GM18520 (cell line): Measurements from ENCODE around the gene PLIN5.
"Not testable (repeated sequence)": the region's sequence is repeated elsewhere in the genome, so short reads cannot be mapped to it uniquely, and the experiment has no call there.

Experiments used
- ATAC-seq: cut with Tn5 transposase; IDR thresholded peaks from one replicate; pipeline ENCODE4 v1.9.1; 2021; ENCODE audit not compliant: unreplicated experiment

PLIN5 gene

DNA sequence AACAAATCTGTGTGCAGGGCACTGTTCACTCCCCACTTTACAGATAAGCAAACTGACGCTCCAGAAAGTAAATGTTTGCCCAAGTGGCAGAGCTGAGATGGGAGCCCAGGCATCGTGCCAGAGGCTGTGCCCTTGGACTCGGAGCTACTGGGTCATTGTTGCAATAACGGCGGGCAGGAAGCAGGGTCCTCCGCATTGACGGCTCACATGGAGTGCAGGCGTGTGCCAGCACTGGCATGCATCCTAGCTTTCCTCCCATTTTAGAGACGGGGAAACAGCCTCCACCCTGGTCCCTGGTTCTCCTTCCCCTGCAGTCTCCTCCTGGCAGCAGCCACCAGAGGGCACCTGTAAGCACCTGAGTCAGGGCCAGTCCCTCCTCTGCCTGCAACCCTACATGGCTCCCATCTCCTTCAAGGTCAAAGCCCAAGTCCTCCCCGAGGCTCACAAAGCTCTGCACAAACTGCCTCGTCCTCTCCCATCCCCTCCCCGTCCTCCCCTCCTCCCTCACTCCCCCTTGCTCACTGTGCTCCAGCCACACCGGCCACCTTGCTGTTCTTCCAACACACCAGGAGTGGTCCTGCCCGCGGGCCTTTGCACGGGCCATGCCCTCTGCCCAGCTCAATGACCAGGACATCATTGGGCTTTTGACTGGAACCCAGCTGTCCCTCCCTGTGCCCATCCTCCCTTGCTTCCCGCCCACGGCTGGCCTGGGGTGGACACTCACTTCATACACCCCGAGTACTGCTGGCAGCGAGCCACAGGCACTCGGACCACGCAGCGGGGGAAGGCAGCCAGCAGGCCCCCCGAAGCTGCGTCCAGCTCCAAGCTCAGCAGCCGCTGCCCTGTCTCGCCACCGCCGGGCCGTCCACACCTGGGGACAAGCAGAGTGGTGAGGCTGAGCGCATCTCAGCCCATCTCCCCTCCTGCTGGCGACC is 12.5 kb upstream of the PLIN5 start:
- no peak for ATAC-seq

GRCh38 chr19:4543842-4544647 is 9.0 kb upstream of the PLIN5 start:
- no peak for ATAC-seq

DNA sequence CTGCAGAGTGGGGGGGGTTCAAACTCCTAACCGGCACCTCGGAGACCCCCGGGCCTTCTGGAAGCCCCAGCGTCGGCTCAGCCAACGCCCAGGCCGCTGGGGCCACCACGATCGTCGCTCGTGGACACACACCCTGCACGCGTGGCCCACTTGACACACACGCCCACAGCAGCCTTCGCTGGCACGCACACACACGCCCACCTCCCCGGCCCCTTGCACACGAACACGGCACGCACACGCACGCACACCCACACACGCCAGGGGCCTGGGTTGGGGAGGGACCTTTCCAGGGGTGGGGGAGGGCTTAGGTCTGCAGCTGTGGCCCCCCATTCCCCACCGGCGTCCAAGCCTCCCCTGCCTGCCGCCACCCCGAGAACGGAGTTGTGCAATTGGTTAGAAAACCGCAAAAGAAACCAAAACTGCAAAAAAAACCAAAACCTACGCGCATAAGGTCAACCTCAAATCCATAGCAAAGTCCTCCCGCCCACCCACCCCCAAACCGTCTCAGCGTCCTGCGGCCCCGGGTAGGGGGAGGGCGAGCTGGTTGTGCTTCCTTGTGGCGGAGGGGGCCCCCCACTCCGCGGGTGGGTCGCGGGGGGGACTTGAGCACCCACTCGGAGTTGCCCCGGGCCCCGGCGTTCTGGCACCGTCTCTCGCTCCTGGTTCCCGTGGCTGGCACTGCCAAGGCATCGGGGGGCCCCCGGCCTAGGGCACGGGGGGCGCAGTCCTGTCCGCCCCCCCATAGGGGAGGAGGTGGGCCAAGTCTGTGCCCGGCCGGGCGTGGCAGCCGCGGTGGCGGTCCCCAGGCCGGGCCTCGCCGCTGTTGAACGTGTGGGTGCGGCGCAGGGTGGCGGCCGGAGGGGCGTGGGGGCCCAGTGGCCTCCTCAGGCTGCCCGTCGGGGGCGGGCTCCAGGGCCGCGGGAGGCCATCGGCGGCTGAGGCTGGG is 8.1 kb upstream of the PLIN5 start:
- no peak for ATAC-seq

GRCh38 chr19:4541806-4542145 is 6.8 kb upstream of the PLIN5 start:
- not testable (repeated sequence) for ATAC-seq

DNA sequence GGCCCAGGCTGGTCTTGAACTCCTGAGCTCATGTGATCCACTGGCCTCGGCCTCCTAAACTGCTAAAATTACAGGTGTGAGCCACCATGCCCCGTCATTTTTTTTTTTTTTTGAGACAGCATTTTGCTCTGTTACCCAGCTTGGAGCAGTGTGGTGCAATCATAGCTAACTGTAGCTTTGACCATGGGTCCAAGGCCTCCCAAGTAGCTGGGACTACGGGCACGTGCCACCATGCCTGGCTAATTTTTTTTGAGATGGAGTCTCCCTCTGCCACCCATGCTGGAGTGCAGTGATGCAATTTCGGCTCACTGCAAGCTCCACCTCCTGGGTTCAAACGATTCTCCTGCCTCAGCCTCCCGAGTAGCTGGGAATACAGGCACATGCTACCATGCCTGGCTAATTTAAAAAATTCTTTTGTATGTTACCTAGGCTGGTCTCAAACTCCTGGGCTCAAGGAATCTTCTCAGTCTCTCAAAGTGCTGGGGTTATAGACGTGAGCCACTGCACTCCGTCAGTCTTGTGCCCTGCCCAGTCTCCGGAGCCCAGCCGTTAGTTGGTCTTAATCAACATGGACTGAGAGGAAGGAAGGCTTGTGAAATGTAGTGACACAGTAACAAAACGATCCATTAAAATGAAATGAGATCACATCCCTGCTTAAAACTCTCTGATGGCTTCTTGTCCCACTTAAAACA is 6.2 kb upstream of the PLIN5 start:
- ATAC-seq, result no peak

- no peak for ATAC-seq
Observed at GRCh38 chr19:4539693-4540581, 4.9 kb upstream of the PLIN5 start, which contains the start of gene LRG1. Gene LRG1, minus strand, starts transcription at chr19:4540036. Its CDS starts 23 bp downstream, at chr19:4540013.

- no peak for ATAC-seq
Observed at GRCh38 chr19:4539169-4539692, 4.2 kb upstream of the PLIN5 start.

DNA sequence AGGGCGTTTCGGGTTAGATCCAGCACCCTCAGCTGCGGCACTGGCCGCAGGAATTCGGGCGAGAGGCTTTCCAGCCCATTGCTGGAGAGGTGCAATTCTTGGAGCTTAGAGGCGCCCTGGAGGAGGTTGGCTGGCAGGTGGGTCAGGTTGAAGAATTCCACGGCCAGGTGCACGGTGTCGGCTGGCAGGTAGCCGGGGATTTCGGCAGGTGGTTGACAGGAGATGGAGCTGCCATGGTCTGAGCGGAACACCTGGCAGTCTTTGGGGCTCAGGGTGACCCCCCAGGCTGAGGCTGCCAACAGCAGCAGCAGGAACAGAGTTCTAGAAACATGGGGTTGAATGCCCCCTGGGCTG is 3.6 kb upstream of the PLIN5 start:
- ATAC-seq, result no peak

DNA sequence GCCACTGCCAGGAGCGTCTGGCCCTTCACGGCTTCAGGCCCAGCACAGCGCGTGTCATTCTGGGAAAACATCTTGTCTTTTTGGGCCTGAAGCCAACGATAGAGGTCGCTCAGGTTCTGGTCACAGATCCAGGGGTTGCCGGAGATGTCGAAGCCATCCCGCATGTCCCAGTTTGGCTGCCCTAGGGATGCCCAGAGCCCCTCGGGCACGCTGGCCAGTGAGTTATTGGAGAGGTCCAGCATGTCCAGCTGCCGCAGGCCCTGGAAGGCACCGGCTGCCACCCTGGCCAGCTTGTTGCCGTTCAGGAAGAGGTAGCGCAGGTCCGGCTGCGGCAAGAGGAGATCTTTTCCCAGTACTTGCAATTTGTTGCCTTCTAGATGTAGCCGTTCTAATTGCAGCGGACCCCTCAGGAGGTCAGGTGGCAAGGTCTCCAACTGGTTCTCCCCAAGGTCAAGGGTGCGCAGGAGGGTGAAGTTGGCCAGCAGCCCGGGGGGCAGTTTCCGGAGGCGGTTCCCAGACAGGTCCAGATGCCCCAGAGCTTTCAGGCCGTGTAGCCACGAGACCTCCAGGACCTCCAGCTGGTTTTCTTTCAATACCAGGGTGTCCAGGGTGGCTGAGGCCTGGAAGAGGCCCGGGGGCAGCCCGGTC is 3.1 kb upstream of the PLIN5 start:
- ATAC-seq, result no peak

- no peak for ATAC-seq
Observed at GRCh38 chr19:4536798-4537197, 1.8 kb upstream of the PLIN5 start.

DNA sequence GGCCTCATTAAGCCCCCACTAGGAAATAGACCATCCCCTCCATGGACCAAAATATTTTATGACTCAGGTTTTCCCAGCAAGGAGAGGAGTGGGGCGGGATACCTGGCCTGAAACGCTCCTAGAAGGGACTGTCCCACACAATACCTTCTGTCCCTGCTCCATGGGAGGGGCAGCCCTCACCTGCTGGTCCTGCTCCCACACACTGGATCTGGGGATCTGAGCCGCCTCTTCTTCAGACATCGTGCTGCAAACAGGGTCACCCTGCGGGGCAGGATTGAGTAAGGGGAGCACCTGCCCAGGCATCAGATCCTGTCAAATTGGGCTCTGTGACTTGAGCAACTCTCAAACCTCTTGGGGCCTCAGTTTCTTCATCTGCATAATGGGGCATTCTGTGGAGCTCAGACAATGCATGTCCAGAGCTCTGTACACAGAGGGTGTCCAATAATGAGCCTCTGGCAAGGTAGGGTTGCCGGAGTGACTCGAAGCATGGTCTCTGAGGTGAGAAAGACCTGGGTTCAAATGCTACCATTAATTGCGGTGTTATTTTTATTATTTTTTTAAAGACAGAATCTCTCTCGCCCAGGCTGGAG is 1.1 kb downstream of the PLIN5 start:
- ATAC-seq, result no peak

- no peak for ATAC-seq
Observed at GRCh38 chr19:4533334-4533733, 1.7 kb downstream of the PLIN5 start.

- no peak for ATAC-seq
Observed at GRCh38 chr19:4531562-4532165, 3.4 kb downstream of the PLIN5 start.

DNA sequence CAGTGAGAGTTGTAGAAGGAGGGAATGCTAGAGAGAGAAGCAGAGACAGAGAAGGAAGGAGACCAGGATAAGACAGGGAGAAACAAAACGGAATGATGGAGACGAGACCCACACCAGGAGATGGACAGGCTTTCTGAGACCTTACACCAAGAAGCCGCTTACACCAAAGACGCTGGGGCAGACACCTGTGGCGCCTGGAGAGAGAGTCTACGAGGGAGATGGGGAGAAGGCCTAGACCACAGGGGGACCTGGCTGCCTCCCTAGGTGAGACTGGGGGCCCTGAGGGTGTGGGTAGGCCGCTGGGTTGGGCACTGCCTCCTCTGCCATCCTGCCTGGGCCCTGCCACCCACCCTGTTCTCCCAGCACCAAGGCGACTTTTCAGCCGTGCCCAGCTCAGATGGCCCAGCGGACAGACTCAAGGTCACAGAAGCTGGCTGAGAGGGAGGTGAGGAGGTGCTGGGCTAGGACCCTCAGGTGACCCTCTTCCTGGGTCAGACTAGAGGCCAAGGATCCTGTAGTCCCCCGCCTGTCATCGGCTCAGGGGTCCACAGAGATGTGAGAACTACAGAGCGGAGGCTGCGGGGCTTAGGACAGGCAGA is 5.0 kb downstream of the PLIN5 start:
- no peak for ATAC-seq

DNA sequence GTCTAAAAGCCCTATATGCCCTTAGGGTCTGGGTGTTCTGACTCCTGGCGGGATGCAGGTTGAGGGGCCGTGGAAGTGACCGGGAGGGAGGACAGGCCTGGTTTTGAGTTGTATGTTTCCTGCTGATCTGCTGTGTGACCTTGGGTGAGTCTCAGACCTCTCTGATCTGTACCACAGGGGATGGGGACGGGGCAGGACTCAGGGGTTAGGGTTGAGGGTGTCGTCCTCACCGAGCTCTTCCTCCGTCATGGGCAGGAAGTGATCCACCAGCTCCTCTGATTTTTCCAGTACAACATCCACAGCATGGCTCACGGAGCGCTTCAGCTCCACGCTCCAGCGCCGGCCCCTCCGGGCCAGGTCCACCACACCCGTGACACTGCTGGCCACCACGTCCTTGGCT is 6.2 kb downstream of the PLIN5 start:
- ATAC-seq, result no peak

DNA sequence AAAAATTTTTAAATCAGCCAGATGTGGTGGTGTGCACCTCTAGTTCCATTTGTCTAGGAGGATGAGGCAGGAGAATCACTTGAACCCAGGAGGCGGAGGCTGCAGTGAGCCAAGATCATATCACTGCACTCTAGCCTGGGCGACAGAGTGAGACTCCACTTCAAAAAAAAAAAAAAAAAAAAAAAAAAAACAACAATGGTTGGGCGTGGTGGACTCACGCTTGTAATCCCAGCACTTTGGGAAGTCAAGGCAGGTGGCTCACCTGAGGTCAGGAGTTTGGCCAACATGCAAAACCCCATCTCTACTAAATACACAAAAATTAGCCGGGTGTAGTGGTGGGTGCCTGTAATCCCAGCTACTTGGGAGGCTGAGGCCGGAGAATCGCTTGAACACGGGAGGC is 7.6 kb downstream of the PLIN5 start:
- ATAC-seq, result not testable (repeated sequence)

GRCh38 chr19:4525563-4526002 is 9.4 kb downstream of the PLIN5 start:
- ATAC-seq, result no peak
